ENCODE results near the gene HAUS8. TPM values are rescaled to one million over a fixed set of nuclear protein-coding genes. Genes with fewer than 3 reads are reported as not detected.

The HAUS8 gene
- total RNA-seq, 1 experiment from 2014 or later = 30.6 TPM

DNA sequence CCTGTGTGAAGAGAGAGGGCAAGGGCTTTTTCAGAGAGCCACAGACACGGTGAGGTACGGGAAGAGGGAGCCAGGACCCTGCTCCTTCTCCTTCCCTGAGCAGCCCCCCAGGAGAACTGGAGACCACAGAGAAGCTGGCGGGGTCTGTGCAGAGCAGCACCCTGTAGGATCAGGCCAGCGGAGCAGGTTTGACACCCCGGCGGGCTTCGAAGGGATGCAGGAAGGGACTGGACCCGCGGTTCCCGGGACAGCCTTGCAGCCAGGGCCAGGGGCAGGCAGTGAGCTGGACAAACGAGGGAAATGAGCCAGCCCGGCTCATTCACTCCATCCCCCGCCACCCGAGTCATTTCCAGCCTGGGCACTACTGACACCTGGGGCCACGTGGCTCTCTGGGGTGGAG lies 70.9 kb downstream of the HAUS8 start:
- Histone ChIP-seq H3K9me3 (no peaks in the 10 kb centered on the region), H3K27me3 (replicated peaks; ENCODE audit: control insufficient read depth, insufficient read depth, low read length) (no peaks in the 10 kb centered on the region), H3K4me3 (ENCODE audit: low read depth, low read length) (no peak overlapping the region), H3K4me1 (0 out of 2 replicates have a peak, but pooled peaks cover 3% of the 10 kb centered on the region), H3K36me3 (ENCODE audit: control insufficient read depth, insufficient read depth, low read length) (no peaks in the 10 kb centered on the region)
- TF ChIP-seq, protein P1, sequence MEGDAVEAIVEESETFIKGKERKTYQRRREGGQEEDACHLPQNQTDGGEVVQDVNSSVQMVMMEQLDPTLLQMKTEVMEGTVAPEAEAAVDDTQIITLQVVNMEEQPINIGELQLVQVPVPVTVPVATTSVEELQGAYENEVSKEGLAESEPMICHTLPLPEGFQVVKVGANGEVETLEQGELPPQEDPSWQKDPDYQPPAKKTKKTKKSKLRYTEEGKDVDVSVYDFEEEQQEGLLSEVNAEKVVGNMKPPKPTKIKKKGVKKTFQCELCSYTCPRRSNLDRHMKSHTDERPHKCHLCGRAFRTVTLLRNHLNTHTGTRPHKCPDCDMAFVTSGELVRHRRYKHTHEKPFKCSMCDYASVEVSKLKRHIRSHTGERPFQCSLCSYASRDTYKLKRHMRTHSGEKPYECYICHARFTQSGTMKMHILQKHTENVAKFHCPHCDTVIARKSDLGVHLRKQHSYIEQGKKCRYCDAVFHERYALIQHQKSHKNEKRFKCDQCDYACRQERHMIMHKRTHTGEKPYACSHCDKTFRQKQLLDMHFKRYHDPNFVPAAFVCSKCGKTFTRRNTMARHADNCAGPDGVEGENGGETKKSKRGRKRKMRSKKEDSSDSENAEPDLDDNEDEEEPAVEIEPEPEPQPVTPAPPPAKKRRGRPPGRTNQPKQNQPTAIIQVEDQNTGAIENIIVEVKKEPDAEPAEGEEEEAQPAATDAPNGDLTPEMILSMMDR (IDR thresholded peaks at IDR 0.05; ENCODE audit: insufficient read depth in 1 of 2, low read depth in 1 of 2, low read length in 1 of 2, severe bottlenecking in 1 of 2, unreplicated experiment in 1 of 2) = no peak
- H3K36me3 Mint-ChIP-seq (ENCODE audit: insufficient read depth, unreplicated experiment) = no peaks in the 10 kb centered on the region
- ChIA-PET POLR2A (no interaction called here), CTCF (no interaction called here)
- H3K27ac Mint-ChIP-seq (ENCODE audit: unreplicated experiment) = no peak overlapping the region
- BruUV-seq (replicated peaks) = no TSS peak
- intact Hi-C loops (cut with micrococcal nuclease; ENCODE audit: unreplicated experiment) = no loop called here
- peaks cover 11% of the 10 kb centered on the region for H3K27me3 Mint-ChIP-seq (ENCODE audit: insufficient read depth, unreplicated experiment)
- no peaks in the 10 kb centered on the region for H3K9me3 Mint-ChIP-seq (ENCODE audit: unreplicated experiment)
- H3K4me3 Mint-ChIP-seq (ENCODE audit: unreplicated experiment) = no peak overlapping the region
- DNase-seq = no peak
- no peaks in the 10 kb centered on the region for H3K4me1 Mint-ChIP-seq (ENCODE audit: low read depth, unreplicated experiment)

DNA sequence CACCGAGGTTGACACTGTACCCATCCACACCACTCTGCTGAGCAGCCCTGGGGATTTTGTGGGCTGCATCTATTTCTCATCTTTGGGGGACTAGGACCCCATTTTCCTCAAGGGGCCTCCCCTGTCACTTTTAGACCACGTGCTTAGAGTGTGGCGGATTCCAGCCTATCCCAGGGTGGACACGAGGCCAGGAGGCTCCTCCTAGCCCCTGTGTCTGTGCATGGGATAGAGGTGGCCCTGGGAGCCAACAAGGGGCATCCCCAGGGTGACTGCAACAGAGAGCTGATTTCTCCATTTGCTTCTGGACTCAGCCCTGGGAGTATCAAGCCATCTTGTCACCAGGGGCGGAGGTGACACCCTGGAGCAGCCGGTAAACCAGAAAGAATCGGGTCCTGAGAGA lies 72.8 kb downstream of the HAUS8 start:
- no TSS peak for BruUV-seq (replicated peaks)
- Histone ChIP-seq H3K4me3 (ENCODE audit: low read depth, low read length) (no peak overlapping the region), H3K9me3 (no peaks in the 10 kb centered on the region; the same call in 1 of the 2 replicates), H3K27me3 (replicated peaks; ENCODE audit: control insufficient read depth, insufficient read depth, low read length) (no peaks in the 10 kb centered on the region), H3K4me1 (no peaks in the 10 kb centered on the region), H3K36me3 (ENCODE audit: control insufficient read depth, insufficient read depth, low read length) (no peaks in the 10 kb centered on the region)
- TF ChIP-seq, protein P1 (IDR thresholded peaks at IDR 0.05; ENCODE audit: insufficient read depth in 1 of 2, low read depth in 1 of 2, low read length in 1 of 2, severe bottlenecking in 1 of 2, unreplicated experiment in 1 of 2) = no peak
- ChIA-PET POLR2A (no interaction called here), CTCF (no interaction called here)
- intact Hi-C loops (cut with micrococcal nuclease; ENCODE audit: unreplicated experiment) = no loop called here
- no peak overlapping the region for H3K4me3 Mint-ChIP-seq (ENCODE audit: unreplicated experiment)
- H3K27me3 Mint-ChIP-seq (ENCODE audit: insufficient read depth, unreplicated experiment) = peaks cover 11% of the 10 kb centered on the region
- H3K27ac Mint-ChIP-seq (ENCODE audit: unreplicated experiment) = no peak overlapping the region
- DNase-seq = no peak
- H3K4me1 Mint-ChIP-seq (ENCODE audit: low read depth, unreplicated experiment) = no peaks in the 10 kb centered on the region
- H3K9me3 Mint-ChIP-seq (ENCODE audit: unreplicated experiment) = no peaks in the 10 kb centered on the region
- H3K36me3 Mint-ChIP-seq (ENCODE audit: insufficient read depth, unreplicated experiment) = no peaks in the 10 kb centered on the region

DNA sequence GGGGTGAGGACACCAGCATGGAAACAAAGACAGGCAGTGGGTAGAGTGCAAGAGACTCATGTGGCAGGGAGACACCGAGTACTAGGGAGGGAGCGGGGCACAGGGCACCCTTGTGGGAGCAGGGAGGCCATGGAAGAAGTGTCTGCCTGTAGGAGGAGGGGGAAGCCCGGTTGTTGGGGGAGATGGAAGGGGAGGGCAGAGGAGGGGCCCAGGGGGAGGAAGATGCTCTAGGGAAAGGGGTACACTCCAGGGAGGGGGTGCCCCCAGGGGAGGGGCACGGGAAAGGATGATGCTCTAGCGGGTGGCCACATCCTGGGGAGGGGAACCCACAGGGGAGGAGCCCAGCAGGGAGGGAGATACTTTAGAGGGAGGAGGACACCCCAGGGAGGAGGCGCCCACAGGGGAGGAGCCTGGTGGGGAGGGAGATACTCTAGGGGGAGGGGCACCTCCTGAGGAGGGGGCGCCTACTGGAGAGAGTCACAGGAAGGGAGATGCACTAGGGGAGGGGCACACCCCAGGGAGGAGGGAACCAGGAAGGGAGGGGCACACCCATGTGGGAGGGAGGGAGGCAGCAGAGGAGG lies 73.6 kb downstream of the HAUS8 start:
- no peaks in the 10 kb centered on the region for H3K4me1 Mint-ChIP-seq (ENCODE audit: low read depth, unreplicated experiment)
- H3K4me3 ChIP-seq (ENCODE audit: low read depth, low read length) = no peak overlapping the region
- H3K4me3 Mint-ChIP-seq (ENCODE audit: unreplicated experiment) = no peak overlapping the region
- H3K9me3 Mint-ChIP-seq (ENCODE audit: unreplicated experiment) = no peaks in the 10 kb centered on the region
- H3K27me3 ChIP-seq (replicated peaks; ENCODE audit: control insufficient read depth, insufficient read depth, low read length) = no peaks in the 10 kb centered on the region
- TF ChIP-seq, protein P1 (IDR thresholded peaks at IDR 0.05; ENCODE audit: insufficient read depth in 1 of 2, low read depth in 1 of 2, low read length in 1 of 2, severe bottlenecking in 1 of 2, unreplicated experiment in 1 of 2) = no peak
- ChIA-PET POLR2A (no interaction called here), CTCF (no interaction called here)
- no peaks in the 10 kb centered on the region for H3K36me3 Mint-ChIP-seq (ENCODE audit: insufficient read depth, unreplicated experiment)
- H3K27ac Mint-ChIP-seq (ENCODE audit: unreplicated experiment) = no peak overlapping the region
- H3K27me3 Mint-ChIP-seq (ENCODE audit: insufficient read depth, unreplicated experiment) = peaks cover 6% of the 10 kb centered on the region
- no peaks in the 10 kb centered on the region; the same call in 1 of the 2 replicates for H3K9me3 ChIP-seq
- DNase-seq = no peak
- intact Hi-C loops (cut with micrococcal nuclease; ENCODE audit: unreplicated experiment) = no loop called here
- no peaks in the 10 kb centered on the region for H3K4me1 ChIP-seq
- BruUV-seq (replicated peaks) = no TSS peak
- H3K36me3 ChIP-seq (ENCODE audit: control insufficient read depth, insufficient read depth, low read length) = no peaks in the 10 kb centered on the region

Other genes with a start within 250 kb of the HAUS8 start
- 56.3 and 56.9 TPM in 2 replicates for gene SIN3B, start 246.1 kb downstream of the HAUS8 start, total RNA-seq (2022)
- not detected in 2 replicates for gene F2RL3, start 186.5 kb downstream of the HAUS8 start, total RNA-seq (2022)
- 1.1 and 1.3 TPM in 2 replicates for gene CPAMD8, start 48.6 kb downstream of the HAUS8 start, total RNA-seq (2022)
- gene MYO9B, start 325 bp upstream of the HAUS8 start, total RNA-seq (2022) = 47.6 and 52.8 TPM in 2 replicates
- gene USE1, start 139.9 kb upstream of the HAUS8 start, total RNA-seq (2022) = 20.2 and 20.7 TPM in 2 replicates
- gene OCEL1, start 150.8 kb upstream of the HAUS8 start, total RNA-seq (2022) = 14.9 and 20.3 TPM in 2 replicates
- 94.4 and 96.5 TPM in 2 replicates for gene NR2F6, start 170.5 kb upstream of the HAUS8 start, total RNA-seq (2022)
- not detected in 2 replicates for gene USHBP1, start 189.3 kb upstream of the HAUS8 start, total RNA-seq (2022)
- gene BABAM1, start 192.0 kb upstream of the HAUS8 start, total RNA-seq (2022) = 91.7 and 98.8 TPM in 2 replicates
- 14.3 and 17.4 TPM in 2 replicates for gene ANKLE1, start 206.4 kb upstream of the HAUS8 start, total RNA-seq (2022)
- gene ABHD8, start 228.0 kb upstream of the HAUS8 start, total RNA-seq (2022) = 9.4 and 11.3 TPM in 2 replicates
- 78.9 and 88.5 TPM in 2 replicates for gene MRPL34, start 230.4 kb upstream of the HAUS8 start, total RNA-seq (2022)
- gene DDA1, start 234.1 kb upstream of the HAUS8 start, total RNA-seq (2022) = 43.8 and 55.6 TPM in 2 replicates